ENCODE results near the gene SFMBT1.

GRCh38 chr3:52982839-52983238, 63.0 kb downstream of the SFMBT1 start:
- TF ChIP-seq, protein P1, sequence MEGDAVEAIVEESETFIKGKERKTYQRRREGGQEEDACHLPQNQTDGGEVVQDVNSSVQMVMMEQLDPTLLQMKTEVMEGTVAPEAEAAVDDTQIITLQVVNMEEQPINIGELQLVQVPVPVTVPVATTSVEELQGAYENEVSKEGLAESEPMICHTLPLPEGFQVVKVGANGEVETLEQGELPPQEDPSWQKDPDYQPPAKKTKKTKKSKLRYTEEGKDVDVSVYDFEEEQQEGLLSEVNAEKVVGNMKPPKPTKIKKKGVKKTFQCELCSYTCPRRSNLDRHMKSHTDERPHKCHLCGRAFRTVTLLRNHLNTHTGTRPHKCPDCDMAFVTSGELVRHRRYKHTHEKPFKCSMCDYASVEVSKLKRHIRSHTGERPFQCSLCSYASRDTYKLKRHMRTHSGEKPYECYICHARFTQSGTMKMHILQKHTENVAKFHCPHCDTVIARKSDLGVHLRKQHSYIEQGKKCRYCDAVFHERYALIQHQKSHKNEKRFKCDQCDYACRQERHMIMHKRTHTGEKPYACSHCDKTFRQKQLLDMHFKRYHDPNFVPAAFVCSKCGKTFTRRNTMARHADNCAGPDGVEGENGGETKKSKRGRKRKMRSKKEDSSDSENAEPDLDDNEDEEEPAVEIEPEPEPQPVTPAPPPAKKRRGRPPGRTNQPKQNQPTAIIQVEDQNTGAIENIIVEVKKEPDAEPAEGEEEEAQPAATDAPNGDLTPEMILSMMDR (IDR thresholded peaks at IDR 0.05), result no peak
- TF ChIP-seq POLR2A (IDR thresholded peaks at IDR 0.05) (no peak), EP300 (IDR thresholded peaks at IDR 0.05) (no peak)

All from ovary (tissue), 3 donors.